NCI-H1048 (cell line): ENCODE measurements around the gene CCND1.
"Not testable (repeated sequence)": the region's sequence is repeated elsewhere in the genome, so short reads cannot be mapped to it uniquely, and the experiment has no call there.

Source experiments
- DNase-seq: peaks from one replicate; lab custom pipeline; 2025; lab: John Stamatoyannopoulos, UW

Gene CCND1

DNA sequence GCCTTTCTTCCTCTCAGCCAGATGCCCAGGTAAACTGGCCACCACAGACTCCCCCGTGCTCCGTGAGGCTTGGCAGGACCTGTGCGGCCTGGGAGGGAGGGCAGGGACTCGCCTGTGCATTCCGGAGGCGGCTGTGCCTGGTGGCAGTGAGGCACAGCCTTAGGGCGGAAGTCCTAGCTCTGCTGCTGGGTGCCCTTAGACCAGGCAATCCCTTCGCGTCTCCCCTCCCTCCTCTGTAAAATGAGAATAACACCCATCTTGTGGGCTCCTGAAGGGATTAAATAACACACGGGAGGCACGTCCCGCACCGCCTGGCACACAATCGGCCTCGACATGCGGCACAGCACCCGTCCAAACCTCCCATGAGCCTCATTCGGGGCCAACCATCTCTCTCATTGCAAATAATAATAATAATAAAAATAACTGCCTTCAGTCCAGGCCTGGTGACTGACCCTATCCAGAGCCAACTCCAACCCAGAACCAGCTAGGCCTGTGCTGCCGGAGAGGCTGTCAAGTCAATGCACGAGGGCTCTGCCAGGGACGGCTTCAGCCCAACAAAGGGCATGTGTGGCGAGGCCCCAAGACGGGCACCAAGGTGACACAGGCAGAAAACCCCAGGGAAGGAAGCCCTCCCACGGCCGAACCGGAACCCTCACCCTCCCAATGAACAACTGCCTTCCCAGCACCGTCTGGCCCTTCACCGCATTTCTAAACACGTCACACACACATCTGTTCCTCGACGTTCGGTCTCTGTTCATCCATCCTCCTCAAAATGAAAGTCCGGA lies 26.0 kb downstream of the CCND1 start:
- DNase-seq: no peak

DNA sequence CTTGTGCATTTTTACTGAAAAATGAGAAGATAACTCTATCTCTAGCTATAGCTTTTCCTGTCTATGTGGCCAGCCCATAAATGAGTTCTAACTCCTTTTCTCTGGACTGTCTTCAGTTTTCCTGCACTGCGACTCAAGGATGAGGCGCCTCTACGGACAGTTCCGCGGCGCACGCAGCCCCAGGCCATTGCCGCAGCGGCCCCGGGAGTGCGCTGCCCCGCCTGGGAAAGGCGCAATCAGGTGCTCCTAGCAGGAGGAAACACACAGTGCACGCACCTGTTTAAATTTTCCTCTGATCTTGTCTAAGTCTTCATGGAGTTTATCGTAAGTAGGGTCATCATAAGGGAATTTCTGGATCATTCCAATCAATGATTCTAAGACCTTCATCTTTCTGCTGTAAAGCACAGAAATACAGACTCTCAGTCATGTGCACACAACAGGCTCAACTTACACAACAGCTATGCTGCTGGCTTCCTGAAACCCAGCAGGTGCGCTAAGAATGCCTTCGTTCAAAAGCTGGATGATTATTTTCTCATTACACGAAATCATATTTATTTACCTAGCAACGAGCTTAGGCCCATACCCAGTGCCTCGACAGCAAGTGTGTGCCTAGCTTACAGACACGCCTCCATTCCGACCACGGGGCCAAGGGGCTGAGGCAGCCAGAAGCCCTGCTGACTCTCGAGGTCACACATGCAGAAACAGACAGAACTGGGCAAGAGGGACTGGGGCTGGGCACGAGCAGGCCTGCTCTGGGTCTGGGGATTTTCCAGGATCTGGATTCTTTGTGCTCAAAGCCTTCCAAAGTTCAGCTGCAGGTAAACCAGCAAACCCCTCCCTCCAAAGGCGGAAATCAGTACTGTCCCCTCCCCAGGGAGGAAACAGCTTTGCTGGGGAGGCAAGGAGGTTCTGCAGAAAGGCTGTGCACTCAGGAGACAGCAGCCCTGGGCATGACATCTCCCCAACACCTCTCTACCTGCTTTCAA lies 27.0 kb downstream of the CCND1 start:
- DNase-seq: no peak

DNA sequence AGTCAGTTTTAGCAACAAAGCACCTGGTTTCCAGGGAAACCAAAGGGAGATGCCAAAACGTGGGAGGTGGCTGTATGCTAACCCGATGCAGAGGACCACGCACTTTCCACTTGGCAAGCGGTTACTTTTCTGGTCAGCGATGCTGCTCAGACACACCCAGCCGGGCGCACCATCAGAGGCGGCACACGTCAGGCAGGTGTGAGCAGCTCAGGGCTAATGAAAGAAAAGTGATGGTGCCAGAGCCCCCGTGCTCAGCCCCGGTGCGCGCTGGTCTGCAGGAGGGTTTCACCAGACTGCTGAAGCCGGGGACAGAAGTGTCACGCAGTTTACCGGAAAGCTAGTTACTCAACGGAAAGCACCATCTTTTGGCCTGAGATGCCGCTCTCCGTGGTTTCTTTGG lies 28.5 kb downstream of the CCND1 start:
- no peak for DNase-seq

DNA sequence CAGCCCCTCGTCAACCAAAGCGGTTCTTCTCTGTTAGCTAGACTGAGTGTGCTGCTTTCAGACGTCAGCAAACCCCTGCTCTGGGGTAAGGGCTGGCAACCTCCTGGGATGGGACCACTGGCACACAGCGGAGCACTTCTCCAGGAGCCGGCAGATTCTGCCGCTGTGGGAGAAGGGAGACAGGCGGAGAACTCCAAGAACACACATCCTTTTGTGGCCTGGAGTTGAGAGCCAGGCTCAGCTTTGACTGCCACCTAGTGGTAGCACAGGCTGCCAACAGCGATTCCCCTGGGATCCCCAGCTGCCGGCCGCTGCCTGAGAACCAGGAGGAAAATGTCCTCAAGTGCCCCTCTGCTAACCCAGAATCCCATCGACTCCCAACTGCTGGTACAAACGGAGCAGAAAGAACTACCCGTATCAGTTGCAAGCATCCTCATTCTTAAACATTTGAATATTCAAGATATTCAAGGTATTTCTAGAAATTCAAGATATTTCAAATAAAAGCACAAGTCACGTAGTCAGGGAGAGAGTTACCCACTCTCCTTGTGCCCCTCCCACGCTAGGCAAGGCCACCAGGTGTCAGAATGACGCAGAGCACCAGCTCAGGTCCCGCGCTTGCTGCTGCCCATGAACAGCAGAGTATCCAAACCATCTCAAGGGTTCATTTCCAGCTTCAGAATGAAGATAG lies 29.3 kb downstream of the CCND1 start:
- peak; percentile 74 for DNase-seq

DNA sequence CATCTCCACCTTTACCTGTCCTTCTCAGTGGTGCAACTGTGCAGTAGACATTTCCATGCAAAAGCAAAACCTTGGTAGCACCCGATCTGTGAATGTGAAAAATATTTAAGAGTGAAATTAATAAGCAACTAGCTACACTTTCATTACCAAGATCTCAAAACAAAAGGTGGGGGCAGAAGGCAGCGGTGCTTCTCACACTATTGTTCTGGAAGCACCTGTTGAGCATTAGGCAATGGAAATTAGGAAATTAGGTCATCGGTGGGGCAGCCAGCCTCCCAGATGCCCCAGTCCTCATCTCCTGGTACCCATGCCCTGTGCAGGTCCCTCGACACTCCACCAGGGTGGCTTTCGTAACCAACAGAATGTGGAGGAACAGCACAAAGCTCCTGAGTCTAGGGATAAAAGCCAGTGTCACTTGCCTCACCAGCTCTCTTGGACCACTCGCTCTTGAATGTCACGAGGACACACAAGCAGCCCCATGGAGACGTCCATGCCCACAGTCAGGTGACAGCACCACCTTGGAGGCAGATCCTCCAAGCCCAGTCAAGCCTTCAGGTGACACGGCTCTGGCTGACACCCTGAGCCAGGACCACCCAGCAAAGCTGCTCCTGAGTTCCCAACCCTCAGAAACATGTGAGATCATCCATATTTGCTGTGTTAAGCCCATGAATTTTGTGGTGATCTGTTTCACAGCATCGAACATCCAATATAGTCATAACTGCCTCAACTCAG lies 30.9 kb downstream of the CCND1 start:
- no peak for DNase-seq

DNA sequence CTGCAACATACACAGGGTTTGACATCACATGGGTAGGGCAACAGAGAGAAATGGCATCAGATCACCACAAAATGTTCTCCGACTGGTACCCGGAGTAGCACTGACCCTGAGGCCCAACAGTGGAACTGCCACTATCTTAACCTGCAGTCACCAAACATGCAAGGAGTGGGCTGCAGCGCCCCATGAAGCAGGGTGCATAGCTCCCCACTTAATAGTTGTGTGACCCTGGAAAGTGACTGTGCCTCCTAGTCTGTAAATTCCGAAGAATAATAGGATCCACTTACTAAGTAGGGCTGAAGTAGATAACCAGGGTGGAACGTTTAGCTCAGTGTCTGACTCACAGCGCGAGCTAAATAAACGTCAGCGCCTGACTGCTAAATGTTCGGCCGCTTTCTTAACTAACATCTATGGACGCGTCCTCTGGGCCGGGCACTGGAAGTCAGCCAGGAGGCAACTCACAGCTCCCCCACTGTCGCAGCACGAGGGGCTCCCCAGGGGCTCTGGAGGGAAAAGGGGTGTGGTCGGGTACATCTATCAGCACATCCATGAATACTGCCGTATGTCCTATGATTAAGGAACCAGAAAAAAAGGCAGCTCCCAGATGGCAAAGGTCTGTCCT lies 33.4 kb downstream of the CCND1 start:
- DNase-seq: no peak

DNA sequence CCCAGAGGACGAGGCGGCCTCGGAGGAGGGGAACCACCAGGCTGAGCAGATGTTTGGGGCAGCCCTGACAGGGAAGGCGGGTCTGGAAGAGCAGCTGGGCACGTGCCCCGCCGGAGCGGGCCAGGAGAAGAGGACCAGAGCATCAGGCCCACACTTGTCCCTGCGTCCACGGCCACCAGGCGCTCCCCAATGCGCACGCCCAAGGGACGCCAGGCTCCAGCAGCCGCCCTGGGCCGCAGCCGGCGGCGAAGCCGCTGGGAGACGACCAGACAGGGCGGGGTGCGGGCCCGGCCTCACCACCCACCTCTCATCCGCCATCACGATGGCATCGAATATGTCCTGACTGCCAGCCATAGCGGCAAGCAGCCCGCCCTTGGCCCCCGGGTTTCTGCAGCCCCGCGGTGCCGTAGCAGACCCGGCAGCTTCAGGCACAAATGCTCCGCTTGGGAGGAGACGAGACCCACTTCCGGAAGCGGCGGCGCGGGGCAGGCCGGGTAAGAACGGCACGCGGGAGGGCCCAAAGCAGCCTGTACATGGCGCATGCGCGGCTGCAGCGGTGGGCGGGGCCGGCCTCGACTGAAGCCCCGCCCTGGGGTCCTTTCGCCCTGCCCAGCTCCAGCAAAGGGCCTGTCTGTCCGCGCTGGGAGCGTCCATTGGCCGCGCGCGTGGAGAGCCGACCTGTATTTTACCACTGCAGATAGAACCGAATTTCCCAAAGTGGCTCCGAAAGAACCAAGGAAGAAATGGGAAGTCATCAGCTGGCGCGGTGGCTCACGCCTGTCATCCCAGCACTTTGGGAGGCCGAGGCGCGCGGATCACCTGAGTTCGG lies 34.1 kb downstream of the CCND1 start, which contains the start of gene LTO1:
TSS of gene LTO1 (minus strand) at position 468 of the 829 bp plus-strand sequence. CDS start at position 354, 114 bp downstream.
- peak; percentile 79 for DNase-seq

DNA sequence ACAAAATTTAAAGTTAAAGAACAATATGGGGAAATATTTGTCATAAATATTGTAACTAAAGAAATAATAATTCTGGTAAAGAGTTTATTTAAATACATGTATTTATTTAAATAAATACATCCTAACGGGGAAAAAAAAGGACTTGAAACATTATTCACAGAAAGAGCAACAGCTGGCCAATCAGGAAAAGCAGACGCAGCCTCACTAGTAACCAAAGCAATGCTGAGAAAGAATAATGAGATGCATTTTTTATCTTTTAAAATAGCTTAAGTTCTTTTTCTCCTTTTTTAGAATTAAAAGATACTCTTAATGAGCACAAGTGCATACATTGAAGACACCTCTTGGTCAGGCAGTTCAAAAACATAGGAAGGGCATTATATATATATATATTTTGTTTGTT lies 36.8 kb downstream of the CCND1 start:
- no peak for DNase-seq

DNA sequence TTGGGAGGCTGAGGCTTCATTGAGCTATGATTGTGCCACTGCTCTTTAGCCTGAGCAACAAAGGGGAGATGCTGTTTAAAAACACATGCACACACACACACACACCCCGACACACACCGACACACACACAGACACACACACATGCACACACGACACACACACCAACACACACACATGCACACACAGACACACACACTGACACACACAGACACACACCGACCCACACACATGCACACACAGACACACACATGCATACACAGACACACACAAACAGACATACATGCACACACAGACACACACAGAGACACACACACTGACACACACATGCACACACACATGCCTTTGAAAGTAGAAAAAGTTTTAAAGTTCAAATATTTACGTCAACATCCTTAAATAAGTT lies 39.7 kb downstream of the CCND1 start:
- DNase-seq: no peak

DNA sequence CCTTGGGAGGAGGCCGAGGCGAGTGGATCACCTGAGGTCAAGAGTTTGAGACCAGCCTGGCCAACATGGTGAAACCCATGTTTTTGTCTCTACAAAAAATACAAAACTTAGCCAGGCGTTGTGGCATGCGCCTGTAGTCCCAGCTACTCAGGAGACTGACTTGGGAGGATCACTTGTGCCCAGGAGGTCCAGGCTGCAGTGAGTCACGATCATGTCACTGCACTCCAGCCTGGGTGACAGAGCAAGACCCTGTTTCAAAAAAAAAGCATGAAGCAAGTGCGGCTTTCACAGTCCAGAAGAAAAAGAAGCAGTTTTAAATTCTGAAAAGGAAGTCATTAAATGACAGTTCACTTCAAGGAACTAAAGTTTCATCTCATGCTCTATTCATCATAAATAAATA lies 41.3 kb downstream of the CCND1 start:
- no peak for DNase-seq

DNA sequence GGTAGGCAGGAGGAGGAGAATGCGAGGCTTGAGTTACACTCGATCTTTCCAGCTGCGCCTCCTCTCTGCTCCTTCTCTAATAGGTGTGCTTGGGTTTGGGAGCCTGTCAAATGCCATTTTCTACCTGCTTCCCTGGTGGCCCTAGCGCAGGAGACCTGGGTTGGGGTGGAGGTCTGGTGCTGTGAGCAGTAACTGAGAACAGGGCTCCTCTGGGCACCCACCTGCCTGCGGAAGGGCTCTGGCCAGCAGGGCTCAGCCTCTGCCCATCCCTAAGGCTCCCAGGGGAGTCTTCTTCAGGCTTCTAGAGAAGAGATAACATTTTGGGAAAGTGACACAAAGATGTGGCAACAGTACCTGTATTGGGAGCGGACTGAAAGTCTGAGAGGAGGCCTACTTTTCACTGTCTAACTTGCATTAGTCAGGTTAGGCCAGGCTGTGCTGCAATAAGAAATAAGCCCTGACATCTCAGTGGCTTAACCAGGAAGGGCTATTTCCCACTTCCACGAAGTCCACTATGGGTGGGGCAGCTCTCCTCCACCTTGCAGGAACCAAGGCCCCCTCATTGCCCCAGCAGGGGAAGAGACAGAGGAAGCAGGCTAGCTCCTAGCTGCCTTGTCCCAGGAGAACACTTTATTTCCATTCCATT lies 41.8 kb downstream of the CCND1 start:
- DNase-seq: no peak

DNA sequence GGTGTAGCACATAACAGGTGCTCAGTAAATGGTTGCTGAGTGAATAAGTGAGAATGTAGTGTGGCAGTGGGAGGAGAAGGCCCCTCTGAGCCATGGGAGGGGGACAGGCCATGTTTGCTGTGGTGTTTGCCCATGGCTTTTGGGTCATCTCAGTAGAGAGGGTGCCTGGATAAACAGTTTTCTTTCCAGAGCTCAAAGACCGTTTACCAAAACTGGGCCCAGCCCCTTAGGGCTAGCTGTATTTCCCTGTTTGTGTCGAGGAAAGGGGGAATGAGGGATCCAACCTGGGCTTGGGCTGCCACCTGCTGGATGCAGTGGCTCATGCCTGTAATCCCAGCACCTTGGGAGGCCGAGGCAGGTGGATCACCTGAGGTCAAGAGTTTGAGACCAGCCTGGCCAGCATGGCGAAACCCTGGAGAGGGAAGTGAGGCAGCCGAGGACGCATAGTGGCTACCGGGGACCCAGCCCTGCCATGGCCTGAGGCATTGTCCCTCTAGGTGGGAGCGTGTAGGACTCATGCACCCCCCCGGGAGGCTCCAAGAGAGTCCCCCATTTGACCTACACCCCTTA lies 42.9 kb downstream of the CCND1 start:
- DNase-seq: no peak

DNA sequence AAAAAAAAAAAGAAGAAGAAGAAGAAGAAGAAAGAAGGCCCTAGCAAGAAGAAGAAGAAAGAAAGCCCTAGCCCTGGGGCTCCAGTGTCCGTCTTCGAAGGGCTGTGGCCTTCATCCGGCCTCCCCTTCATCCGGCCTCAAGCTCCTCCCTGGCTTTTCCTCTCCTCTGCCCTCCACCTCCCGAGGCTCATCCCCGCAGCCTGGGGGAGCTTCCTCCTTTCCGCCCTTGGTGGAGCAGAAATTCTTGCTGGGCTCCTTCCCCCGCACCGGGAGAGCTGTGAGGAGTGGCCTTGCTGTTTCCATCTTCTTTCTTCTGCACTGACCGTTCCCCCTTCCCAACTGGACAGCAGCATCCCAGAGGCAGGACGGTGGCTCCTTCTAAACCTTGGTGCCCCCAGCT lies 43.7 kb downstream of the CCND1 start:
- DNase-seq: no peak

DNA sequence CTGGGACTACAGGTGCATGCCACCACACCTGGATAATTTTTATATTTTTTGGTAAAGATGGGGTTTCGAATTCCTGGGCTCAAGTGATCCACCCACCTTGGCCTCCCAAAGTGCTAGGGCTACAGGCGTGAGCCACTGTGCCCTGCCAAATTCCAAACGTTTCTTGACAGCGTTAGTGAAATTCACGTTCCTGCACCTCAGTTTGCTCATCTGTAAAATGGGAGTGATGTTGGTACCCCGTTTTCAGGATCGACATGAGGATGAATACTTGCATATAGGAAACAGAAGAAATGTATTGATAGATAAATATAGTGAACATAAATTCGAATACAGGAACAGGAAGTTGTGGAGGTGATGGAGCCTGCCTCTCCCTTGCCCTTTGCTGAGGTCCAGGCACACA lies 44.4 kb downstream of the CCND1 start:
- DNase-seq: no peak

DNA sequence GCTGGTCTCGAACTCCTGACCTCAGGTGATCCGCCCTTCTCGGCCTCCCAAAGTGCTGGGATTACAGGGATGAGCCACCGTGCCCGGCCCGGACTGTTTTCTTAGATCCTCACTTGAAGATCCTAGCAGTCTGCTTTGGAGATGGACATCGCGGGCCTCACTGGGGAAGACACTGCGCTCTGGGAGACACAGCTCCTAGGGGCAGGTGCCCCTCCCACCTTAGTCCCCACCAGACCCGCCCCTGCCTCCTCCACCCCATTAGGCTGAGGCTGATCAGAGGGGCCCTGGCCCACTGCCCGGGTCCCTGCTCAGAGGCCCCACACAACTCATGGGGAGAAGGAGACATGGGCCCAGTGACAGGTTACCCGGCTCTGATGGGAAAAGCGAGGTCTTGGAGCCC lies 45.5 kb downstream of the CCND1 start:
- no peak for DNase-seq

DNA sequence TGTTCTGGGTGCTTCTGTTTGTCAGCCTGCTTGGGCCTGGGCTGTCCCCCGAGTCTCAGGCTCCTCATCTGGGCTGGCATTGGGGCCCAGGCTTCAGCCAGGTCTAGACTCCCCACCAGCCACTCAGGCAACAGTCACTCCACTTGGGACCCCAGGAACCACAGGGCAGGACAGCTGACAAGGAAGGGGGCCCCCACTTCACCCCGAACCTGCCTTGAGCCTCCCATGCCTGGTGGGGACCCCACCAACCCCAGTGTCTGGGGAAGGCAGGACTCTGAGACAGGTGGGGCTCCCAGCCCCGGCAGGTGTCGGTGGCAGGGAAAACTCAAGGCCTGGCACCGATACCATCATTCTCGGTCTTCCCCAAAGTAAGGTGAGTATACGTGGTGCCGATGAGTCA lies 45.9 kb downstream of the CCND1 start:
- DNase-seq: no peak

DNA sequence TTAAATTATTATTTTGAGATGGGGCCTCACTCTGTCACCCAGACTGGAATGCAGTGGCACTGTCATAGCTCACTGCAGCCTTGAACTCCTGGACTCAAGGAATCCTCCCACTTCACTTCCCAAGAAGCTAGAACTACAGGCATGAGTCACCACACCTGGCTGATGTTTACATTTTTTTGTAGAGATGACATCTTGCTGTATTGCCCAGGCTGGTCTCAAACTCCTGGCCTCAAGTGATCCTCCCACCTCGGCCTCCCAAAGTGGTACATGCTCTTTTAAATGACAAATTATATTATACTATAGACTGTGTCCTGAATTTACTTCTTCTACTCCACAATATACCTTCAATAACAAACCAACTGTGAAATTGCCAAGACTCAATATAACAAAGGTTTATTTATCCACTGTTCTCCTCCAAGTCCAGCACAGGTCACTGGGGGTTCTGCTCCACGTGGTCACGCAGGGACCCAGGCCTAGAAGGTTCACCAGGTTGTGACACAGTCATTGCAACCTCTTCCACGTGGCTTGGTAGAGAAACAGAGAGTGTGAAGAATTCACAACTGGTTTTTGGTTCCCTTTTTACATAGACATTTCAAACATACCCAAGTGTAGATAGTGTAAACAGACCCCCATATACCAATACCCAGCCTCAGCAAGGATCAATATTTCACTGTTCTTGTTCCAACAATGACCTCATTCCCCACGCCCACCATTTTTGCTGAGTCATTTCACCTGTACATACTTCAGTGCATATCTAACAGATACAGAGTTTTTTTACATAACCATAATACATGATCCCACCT lies 47.2 kb downstream of the CCND1 start:
- not testable (repeated sequence) for DNase-seq

DNA sequence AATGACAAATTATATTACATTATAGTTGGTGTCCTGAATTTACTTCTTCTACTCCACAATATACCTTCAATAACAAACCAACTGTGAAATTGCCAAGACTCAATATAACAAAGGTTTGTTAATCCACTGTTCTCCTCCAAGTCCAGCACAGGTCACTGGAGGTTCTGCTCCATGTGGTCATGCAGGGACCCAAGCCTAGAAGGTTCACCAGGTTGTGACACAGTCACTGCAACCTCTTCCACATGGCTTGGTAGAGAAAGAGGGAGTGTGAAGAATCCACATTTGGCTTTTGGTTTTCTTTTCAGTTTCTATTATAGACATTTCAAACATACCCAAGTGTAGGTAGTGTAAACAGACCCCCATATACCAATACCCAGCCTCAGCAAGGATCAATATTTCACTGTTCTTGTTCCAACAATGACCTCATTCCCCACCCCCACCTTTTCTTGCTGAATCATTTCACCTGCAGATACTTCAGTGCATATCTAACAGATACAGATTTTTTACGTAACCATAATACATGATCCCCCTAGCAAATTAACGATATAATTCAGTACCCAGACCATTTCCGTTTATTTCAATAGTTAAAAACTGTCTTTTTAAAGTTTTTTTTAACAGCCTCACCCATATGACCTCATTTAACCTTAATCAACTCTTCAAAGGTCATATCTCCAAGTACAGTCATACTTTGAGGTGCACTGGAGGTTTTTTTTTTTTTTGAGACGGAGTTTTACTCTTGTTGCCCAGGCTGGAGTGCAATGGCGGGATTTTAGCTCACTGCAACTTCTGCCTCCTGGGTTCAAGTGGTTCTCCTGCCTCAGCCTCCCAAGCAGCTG lies 48.7 kb downstream of the CCND1 start:
- no peak for DNase-seq
